Duodenal mucosa (tissue), 2 donors: ENCODE data around the gene MLLT3.
A peak's percentile ranks its signal among the peaks of the same experiment; 100 is the strongest.

Source experiments
- H3K27ac ChIP-seq: one replicate; pipeline ENCODE4 v1.7.0; 2013; ENCODE audit warnings: low read depth, low read length
- H3K27me3 ChIP-seq, 2 donors: one replicate each; pipeline ENCODE4 v1.7.0; 2013; ENCODE audit warnings: low read length in 2 of 2, control low read depth in 1 of 2; ENCODE audit not compliant: insufficient read depth in 2 of 2, control insufficient read depth in 1 of 2
- H3K36me3 ChIP-seq, 2 donors: one replicate each; pipeline ENCODE4 v1.7.0; 2013; ENCODE audit warnings: low read length in 2 of 2, control low read depth in 1 of 2; ENCODE audit not compliant: insufficient read depth in 2 of 2, control insufficient read depth in 1 of 2
- H3K4me1 ChIP-seq, 2 donors: one replicate each; pipeline ENCODE4 v1.7.0; 2013; ENCODE audit warnings: low read length in 2 of 2, control low read depth in 1 of 2; ENCODE audit not compliant: insufficient read depth in 2 of 2, control insufficient read depth in 1 of 2
- H3K4me3 ChIP-seq, 2 donors: one replicate each; pipeline ENCODE4 v1.7.0; 2013; ENCODE audit warnings: low read length in 2 of 2, low read depth in 1 of 2
- H3K9ac ChIP-seq, 2 donors: one replicate each; pipeline ENCODE4 v1.7.0; 2013; ENCODE audit warnings: low read length in 2 of 2, low read depth in 1 of 2
- H3K9me3 ChIP-seq, 2 donors: one replicate each; pipeline ENCODE4 v1.7.0; 2013; ENCODE audit warnings: low read length in 2 of 2, control low read depth in 1 of 2; ENCODE audit not compliant: control insufficient read depth in 1 of 2

The MLLT3 gene

GRCh38 chr9:20361656-20362570 is 260.4 kb downstream of the MLLT3 start:
- Histone ChIP-seq H3K27ac (no peak overlapping the region), H3K9ac (no peak overlapping the region), H3K4me1 (peaks cover 3 to 16% of the 10 kb centered on the region in 2 donors), H3K36me3 (no peaks in the 10 kb centered on the region), H3K27me3 (no peaks in the 10 kb centered on the region), H3K9me3 (no peaks in the 10 kb centered on the region), H3K4me3 (no peak overlapping the region)

- H3K4me1 ChIP-seq: peaks cover 7 to 23% of the 10 kb centered on the region in 2 donors
- no peaks in the 10 kb centered on the region for H3K36me3 ChIP-seq
- H3K4me3 ChIP-seq: no peak overlapping the region
- H3K27ac ChIP-seq: no peak overlapping the region
- no peak overlapping the region for H3K9ac ChIP-seq
- no peaks in the 10 kb centered on the region for H3K27me3 ChIP-seq
- H3K9me3 ChIP-seq: no peaks in the 10 kb centered on the region
Measured at GRCh38 chr9:20361229-20361628, 261.1 kb downstream of the MLLT3 start.

DNA sequence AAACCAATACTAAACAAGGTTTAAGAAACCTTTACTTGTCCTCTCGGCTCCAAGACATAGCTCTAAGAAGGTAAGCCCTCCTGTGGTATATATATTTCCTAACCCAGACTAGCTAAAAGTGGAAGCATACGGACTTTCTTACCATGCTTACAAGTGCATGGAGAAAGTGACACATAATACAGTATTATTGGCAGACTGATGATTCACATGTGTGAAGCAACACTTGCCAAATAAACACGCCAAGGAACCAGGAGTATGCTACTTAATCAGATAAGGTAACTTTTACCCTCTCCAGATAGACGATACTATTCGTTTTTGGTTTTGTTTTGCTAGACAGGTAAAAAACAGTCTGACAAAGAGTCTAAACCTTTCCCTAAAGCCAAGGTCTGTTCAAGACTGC is 264.1 kb downstream of the MLLT3 start:
- Histone ChIP-seq H3K9me3 (no peaks in the 10 kb centered on the region), H3K27ac (no peak overlapping the region), H3K4me1 (peaks cover 8 to 25% of the 10 kb centered on the region in 2 donors), H3K36me3 (no peaks in the 10 kb centered on the region), H3K27me3 (no peaks in the 10 kb centered on the region), H3K4me3 (no peak overlapping the region), H3K9ac (no peak overlapping the region)

DNA sequence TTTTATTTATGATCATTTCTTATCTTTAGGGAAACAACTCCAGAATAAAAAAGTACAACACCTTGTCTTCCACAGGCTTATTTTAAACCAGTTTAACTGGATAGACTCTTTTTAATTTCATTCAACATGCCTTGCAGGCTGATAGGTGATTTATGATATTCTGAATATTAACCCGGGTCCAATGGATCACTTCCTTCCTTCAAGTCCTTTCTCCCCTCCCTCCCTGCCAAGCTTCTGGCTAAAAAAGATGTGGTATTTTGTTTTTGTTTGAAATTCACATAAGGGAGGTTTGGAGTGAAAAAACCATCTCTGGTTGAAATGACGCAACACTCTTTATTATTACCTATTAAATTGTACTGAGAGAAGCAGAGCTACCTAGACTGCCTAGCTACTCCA is 265.3 kb downstream of the MLLT3 start:
- H3K36me3 ChIP-seq: no peaks in the 10 kb centered on the region
- H3K4me1 ChIP-seq: peaks cover 8 to 25% of the 10 kb centered on the region in 2 donors
- H3K27me3 ChIP-seq: no peaks in the 10 kb centered on the region
- no peak overlapping the region for H3K4me3 ChIP-seq
- H3K9me3 ChIP-seq: no peaks in the 10 kb centered on the region
- H3K9ac ChIP-seq: no peak overlapping the region
- H3K27ac ChIP-seq: no peak overlapping the region

- Histone ChIP-seq H3K9ac (no peak overlapping the region), H3K36me3 (no peaks in the 10 kb centered on the region), H3K27me3 (no peaks in the 10 kb centered on the region), H3K4me1 (peaks cover 8 to 25% of the 10 kb centered on the region in 2 donors), H3K27ac (no peak overlapping the region), H3K4me3 (peak overlapping the region; percentile 28 to 41), H3K9me3 (no peaks in the 10 kb centered on the region)
Measured at GRCh38 chr9:20356403-20357036, 265.8 kb downstream of the MLLT3 start.

DNA sequence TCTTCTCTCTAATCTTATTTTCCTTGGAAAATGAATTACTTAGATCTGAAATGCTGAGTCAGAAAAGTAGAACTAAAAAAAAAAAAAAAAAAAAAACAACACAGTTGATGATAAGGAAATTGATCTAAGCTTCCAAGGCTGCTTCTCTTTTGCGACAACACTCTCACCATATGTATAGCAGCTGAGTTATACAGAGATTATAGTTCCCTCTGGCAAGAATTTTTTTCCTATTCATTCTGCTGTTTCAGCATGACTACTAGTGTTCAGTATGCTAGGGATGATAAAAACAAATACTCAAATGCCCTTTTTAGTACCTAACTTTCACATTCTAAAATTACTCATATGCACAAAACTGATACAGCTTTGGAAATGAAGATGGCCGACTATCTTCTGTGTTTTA is 267.3 kb downstream of the MLLT3 start:
- Histone ChIP-seq H3K9ac (no peak overlapping the region), H3K36me3 (no peaks in the 10 kb centered on the region), H3K9me3 (no peaks in the 10 kb centered on the region), H3K27me3 (no peaks in the 10 kb centered on the region), H3K4me1 (peaks cover 8 to 22% of the 10 kb centered on the region in 2 donors), H3K4me3 (no peak overlapping the region), H3K27ac (no peak overlapping the region)

DNA sequence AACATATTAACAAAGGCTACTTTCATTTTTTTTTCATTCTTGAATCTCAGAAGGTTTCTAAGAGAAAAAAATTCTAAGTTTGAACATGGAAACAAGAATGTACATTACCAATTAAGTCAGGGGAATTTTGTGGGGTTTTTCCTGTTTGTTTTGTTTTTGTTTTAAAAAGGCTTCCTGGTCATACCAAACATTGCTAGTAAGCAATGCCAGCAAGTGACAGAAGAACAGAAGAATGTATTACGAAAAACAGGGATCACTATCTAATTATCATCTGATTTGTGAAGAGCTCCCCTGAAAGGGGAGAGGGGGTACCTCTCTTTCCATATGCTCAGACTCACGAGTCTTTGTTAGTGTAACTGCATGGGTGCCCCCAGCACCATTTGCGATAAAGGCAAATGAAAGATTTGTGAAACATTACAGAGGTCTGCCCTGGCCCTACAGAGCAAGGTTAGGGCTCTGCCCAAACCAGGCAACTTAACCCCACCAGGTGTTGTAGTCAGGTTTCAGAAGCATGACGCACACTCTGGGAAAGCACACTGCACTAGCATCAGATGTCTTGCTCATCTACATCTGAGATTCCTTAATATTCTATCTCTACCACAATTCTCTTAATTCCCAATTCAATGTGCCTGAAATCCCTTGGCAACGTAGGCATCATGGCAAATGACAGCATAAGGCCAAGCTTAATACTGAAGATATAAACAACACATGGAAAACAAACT is 268.2 kb downstream of the MLLT3 start:
- Histone ChIP-seq H3K27me3 (no peaks in the 10 kb centered on the region), H3K4me3 (no peak overlapping the region), H3K27ac (no peak overlapping the region), H3K4me1 (peaks cover 8 to 22% of the 10 kb centered on the region in 2 donors), H3K9ac (no peak overlapping the region), H3K36me3 (no peaks in the 10 kb centered on the region), H3K9me3 (no peaks in the 10 kb centered on the region)

DNA sequence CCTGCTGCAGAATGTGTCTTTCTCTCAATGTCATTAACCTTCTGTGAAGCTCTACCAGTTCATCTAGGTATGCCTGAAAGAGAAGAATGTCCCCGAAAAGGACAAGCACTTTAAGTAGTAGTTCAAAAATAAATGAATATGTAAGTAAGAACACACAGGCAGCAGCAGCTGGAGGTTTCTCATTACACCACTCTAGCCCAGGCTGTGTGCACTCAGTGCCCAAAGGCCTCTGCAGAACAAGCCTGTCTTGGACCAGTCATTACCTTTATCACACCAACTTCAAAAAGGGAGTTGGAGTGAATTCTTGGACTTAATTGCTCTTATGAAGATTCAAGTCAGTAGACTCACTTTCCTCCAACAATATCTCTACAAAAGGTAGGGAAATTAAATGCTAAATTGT is 268.8 kb downstream of the MLLT3 start:
- Histone ChIP-seq H3K36me3 (no peaks in the 10 kb centered on the region), H3K9me3 (no peaks in the 10 kb centered on the region), H3K9ac (no peak overlapping the region), H3K4me3 (no peak overlapping the region), H3K27me3 (no peaks in the 10 kb centered on the region), H3K4me1 (peaks cover 8 to 21% of the 10 kb centered on the region in 2 donors), H3K27ac (no peak overlapping the region)

DNA sequence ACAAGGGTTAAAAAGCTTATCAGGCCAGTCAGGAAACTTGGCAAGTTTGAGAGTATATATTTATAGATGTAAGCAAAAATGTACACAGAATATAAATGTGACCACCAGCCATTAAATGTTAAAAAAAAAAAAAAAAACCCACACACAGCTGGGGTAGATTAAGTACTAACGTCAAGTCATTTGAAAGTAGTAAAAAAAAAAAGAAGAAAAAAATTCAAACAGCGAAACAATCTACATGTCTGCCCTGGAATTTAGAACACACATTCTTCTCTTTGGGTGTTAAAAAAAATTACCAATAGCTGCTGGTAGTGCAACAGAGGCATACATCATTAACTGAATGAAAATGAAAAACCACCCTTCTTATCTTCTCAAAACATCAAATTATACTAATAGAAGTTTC is 269.7 kb downstream of the MLLT3 start:
- H3K9ac ChIP-seq: no peak overlapping the region
- H3K9me3 ChIP-seq: no peaks in the 10 kb centered on the region
- no peaks in the 10 kb centered on the region for H3K36me3 ChIP-seq
- H3K27me3 ChIP-seq: no peaks in the 10 kb centered on the region
- peaks cover 8 to 16% of the 10 kb centered on the region in 2 donors for H3K4me1 ChIP-seq
- no peak overlapping the region for H3K4me3 ChIP-seq
- no peak overlapping the region for H3K27ac ChIP-seq

DNA sequence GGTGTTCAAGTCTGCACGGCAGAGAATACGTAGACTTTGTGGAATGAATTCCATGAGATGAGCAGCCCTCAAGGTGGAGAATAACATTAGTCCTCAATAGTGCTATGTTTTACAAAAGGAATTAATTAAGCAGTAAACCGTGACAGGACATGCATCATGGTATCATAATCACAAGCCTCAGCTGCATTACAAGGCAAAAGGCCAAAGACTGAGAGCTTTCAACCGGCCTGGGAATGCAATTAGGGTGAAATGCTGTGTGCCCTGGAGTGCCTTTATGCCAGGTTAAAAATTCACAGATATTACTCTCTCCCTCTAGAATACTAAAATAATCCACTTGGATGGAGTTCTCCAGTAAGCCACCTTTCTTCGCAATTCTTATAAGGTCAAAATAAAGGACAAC is 270.6 kb downstream of the MLLT3 start:
- peaks cover 4 to 7% of the 10 kb centered on the region in 2 donors for H3K4me1 ChIP-seq
- no peaks in the 10 kb centered on the region for H3K36me3 ChIP-seq
- no peak overlapping the region for H3K4me3 ChIP-seq
- no peak overlapping the region for H3K9ac ChIP-seq
- no peaks in the 10 kb centered on the region for H3K9me3 ChIP-seq
- no peaks in the 10 kb centered on the region for H3K27me3 ChIP-seq
- H3K27ac ChIP-seq: no peak overlapping the region
